SK-MEL-5 (cell line): ENCODE data around the gene BET1. TPM values are rescaled to one million over a fixed set of nuclear protein-coding genes. Genes with fewer than 3 reads are reported as not detected.
"Not testable (repeated sequence)": the region's sequence is repeated elsewhere in the genome, so short reads cannot be mapped to it uniquely, and the experiment has no call there.

Source experiments
- DNase-seq: peaks from one replicate; pipeline ENCODE4 v3.0.0-alpha.2; 2016; ENCODE audit warnings: low read depth, low spot score
- in situ Hi-C: cut with HindIII; loops from 2 replicates; pipeline ENCODE4 v1.10.0; 2016; ENCODE audit warnings: low sequenced_read_pairs, high pct_unique_total_duplicates, low pct_unique_long_range_greater_than_20kb
- total RNA-seq: library from RNA; depleted of rRNA; stranded (reverse); fragments of >200 nt; shearing (Covaris generic); gene quantifications from 2 replicates; pipeline ENCODE4 v1.2.3, GENCODE V29; 2014

Gene BET1
- total RNA-seq, 1 experiment from 2014 or later, result 62.4 TPM

- in situ Hi-C loops, DNase-seq: not testable (repeated sequence)
Observed at GRCh38 chr7:94026619-94027018, 22.5 kb upstream of the BET1 start.

DNA sequence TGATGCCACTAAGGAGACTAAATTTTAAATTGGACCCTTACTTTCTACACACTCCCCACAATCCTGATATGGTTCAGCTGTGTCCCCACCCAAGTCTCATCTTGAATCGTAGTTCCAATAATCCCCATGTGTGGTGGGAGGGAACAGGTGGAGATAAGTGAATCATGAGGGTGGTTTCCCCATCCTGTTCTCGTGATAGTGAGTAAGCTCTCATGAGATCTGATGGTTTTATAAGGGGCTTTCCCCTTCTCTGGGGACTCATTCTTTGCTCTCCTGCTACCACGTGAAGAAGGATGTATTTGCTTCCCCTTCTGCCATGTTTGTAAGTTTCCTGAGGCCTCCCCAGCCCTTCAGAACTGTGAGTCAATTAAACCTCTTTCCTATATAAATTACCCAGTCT lies 18.4 kb upstream of the BET1 start:
- DNase-seq, result peak; percentile 56
- in situ Hi-C loops, result no loop called here

DNA sequence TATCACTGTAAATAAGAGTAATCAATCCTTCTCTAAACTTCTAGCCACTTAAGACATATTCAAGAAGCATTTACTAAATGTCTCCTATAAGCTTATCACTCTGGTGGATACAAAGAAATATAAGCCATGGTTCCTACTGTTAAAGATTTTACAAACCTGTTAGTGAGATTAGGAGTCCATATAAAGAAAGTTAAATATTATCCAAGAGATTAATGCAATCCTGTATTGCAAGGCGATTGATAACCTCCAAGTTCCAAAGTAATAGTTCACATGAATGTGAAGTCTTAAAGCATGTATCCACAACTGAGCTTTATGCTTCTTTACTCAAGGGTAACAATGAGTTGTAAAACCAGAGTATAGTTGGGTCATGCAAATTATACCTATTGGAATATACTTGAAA lies 12.6 kb upstream of the BET1 start:
- in situ Hi-C loops, result no loop called here
- DNase-seq, result no peak

- no peak for DNase-seq
- in situ Hi-C loops, result no loop called here
Observed at GRCh38 chr7:94015538-94015937, 11.4 kb upstream of the BET1 start.

GRCh38 chr7:94012746-94013145 lies 8.6 kb upstream of the BET1 start:
- peak; percentile 28 for DNase-seq
- in situ Hi-C loops, result no loop called here

GRCh38 chr7:94011714-94012353 lies 7.7 kb upstream of the BET1 start:
- in situ Hi-C loops, result no loop called here
- DNase-seq, result no peak

- no peak for DNase-seq
- in situ Hi-C loops, result no loop called here
Observed at GRCh38 chr7:94008537-94008936, 4.4 kb upstream of the BET1 start.

- no peak for DNase-seq
- in situ Hi-C loops, result no loop called here
Observed at GRCh38 chr7:94005753-94006152, 1.6 kb upstream of the BET1 start.

GRCh38 chr7:94003446-94004023 lies 620 bp downstream of the BET1 start:
- no peak for DNase-seq
- in situ Hi-C loops, result no loop called here

- in situ Hi-C loops, result no loop called here
- no peak for DNase-seq
Observed at GRCh38 chr7:94001396-94001795, 2.8 kb downstream of the BET1 start.

GRCh38 chr7:93997868-93998267 lies 6.3 kb downstream of the BET1 start:
- DNase-seq, result no peak
- in situ Hi-C loops, result no loop called here

DNA sequence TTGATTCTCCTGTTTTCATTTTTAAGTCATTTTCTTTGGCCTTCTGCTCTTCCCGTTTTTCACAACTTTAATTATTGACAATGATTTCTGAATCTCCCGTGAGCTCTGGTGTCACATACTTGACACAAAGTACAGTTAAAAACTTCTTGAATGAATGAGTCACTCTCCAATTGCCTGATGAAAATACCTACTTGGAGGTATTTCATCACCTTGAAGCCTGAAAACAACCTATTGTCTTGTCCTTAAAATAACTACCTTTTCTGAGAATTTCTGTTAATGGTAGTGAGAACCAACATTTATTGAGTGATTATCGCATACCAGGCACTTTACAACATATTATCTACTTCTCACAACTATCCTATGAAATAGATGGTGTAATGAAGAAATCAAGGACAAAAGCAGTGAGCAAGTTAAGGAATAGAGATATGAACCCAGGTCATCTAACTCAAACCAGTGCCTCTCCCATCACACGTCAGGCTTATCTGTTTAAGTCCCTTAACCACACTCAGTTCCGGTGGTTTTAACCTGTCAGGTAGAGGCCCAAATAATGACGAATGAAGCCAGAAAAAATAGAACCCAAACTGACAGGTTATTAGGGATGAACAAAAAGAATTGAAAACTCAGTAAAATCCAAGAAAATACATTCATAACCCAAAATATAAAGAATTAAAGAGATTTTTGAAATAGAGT lies 11.6 kb downstream of the BET1 start:
- no peak for DNase-seq
- in situ Hi-C loops, result no loop called here

- in situ Hi-C loops, result no loop called here
- no peak for DNase-seq
Observed at GRCh38 chr7:93987297-93987696, 16.9 kb downstream of the BET1 start.

- in situ Hi-C loops, result no loop called here
- no peak for DNase-seq
Observed at GRCh38 chr7:93985101-93985500, 19.1 kb downstream of the BET1 start.

GRCh38 chr7:93984024-93984423 lies 20.1 kb downstream of the BET1 start:
- in situ Hi-C loops, result no loop called here
- DNase-seq, result no peak

GRCh38 chr7:93981480-93981874 lies 22.7 kb downstream of the BET1 start:
- no peak for DNase-seq
- in situ Hi-C loops, result no loop called here

- DNase-seq, result no peak
- in situ Hi-C loops, result no loop called here
Observed at GRCh38 chr7:93980744-93981479, 23.2 kb downstream of the BET1 start.

DNA sequence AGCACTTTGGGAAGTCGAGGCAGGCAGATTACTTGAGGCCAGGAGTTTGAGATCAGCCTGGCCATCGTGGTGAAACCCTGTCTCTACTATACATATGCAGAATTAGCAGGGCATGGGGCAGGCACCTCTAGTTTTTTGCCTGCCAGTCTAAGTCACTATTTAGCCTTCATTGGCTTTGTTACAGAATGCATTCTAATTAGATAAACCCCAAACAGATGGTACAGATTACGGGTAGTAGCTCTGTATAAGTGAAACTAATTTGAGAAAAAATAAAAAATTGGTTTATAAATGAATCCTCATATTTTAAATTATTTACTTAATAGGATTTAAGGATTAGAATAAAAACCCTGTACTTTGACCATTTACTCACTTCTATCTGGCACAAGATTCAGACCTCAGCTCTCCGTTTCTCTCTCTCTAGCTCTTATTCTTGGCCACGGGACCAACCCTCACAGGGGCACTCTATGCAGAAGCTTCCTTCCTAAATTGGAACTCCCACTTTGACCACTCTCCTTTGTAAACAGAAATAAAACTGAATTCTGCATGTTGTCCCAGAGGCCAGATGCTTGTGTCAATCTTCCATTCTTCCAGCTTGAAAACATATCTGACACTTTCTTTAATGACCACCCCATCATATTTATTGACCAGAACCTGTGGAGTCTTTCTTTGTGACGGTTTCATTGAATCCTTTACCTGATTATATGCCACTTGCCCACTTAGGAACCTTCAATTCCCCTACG lies 26.8 kb downstream of the BET1 start:
- in situ Hi-C loops, result no loop called here

More for the DNA sequence above, 26.8 kb downstream of the BET1 start:
- no peak for DNase-seq
